Body of pancreas (tissue), 4 donors: Measurements from ENCODE around the gene NPY5R.

Source experiments
- POLR2A ChIP-seq, 3 donors: fragments of 450-650 bp; IDR thresholded peaks; one replicate each; pipeline ENCODE4 v1.6.1; 2016; ENCODE audit warnings: antibody characterized with exemption in 3 of 3, mild to moderate bottlenecking in 2 of 3
- TF ChIP-seq, protein P1 (sequence below), 7 experiments: fragments of 450-650 bp in 4 of 7; fragments of 200-600 bp in 3 of 7; sonication (generic) in 3 of 7; IDR thresholded peaks; one replicate each; pipeline ENCODE4 v1.5.1; 2016 to 2019; ENCODE audit warnings: antibody characterized with exemption in 7 of 7

DNA sequence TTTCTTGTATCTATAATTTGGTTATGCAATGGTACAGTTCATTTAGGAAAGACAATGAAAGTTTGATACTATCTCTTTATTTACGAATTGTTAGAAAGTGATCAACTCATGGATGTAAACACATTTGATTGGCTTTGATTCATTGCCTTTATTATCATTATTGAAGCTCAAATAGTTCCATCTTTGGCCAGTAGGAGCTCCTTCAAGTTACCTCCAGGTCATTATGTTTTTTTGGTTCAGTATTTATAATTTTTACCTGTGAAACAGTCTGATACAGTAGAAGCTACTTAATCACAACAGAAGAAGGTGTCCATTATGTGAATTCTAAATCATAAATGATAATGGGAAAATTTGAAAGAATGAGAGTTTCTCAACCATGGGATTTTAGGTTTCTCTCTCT, 12.4 kb downstream of the NPY5R start:
- TF ChIP-seq, protein P1, sequence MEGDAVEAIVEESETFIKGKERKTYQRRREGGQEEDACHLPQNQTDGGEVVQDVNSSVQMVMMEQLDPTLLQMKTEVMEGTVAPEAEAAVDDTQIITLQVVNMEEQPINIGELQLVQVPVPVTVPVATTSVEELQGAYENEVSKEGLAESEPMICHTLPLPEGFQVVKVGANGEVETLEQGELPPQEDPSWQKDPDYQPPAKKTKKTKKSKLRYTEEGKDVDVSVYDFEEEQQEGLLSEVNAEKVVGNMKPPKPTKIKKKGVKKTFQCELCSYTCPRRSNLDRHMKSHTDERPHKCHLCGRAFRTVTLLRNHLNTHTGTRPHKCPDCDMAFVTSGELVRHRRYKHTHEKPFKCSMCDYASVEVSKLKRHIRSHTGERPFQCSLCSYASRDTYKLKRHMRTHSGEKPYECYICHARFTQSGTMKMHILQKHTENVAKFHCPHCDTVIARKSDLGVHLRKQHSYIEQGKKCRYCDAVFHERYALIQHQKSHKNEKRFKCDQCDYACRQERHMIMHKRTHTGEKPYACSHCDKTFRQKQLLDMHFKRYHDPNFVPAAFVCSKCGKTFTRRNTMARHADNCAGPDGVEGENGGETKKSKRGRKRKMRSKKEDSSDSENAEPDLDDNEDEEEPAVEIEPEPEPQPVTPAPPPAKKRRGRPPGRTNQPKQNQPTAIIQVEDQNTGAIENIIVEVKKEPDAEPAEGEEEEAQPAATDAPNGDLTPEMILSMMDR (IDR thresholded peaks at IDR 0.05) = no peak
- TF ChIP-seq POLR2A (IDR thresholded peaks at IDR 0.05) = no peak
